Measurements from ENCODE around the gene DGKI. TPM values are rescaled to one million over a fixed set of nuclear protein-coding genes. Genes with fewer than 3 reads are reported as not detected.

Gene DGKI
- total and polyA plus RNA-seq, 8 donors: under 0.01 to 5.1 (median 0.20) TPM; not detected in 3

GRCh38 chr7:137635132-137635531 lies 211.6 kb downstream of the DGKI start:
- DNase-seq: no peak
- Histone ChIP-seq H3K27ac (no peak overlapping the region), H3K4me1 (no peaks in the 10 kb centered on the region), H3K27me3 (no peaks in the 10 kb centered on the region), H3K9me3 (no peaks in the 10 kb centered on the region), H3K36me3 (no peaks in the 10 kb centered on the region), H3K4me3 (no peak overlapping the region)
- TF ChIP-seq CTCF (IDR thresholded peaks at IDR 0.05) (no peak), POLR2A (IDR thresholded peaks at IDR 0.05) (no peak), POLR2AphosphoS5 (IDR thresholded peaks at IDR 0.05) (no peak), EP300 (IDR thresholded peaks at IDR 0.05) (no peak)
- WGBS, 5 donors: 85 to 95% (median 91%) methylated on average over 3 of the region's 3 CpGs
- intact Hi-C loops (cut with DNase I; ENCODE audit: low total_unique reads): no loop called here

- Histone ChIP-seq H3K27ac (no peak overlapping the region), H3K9me3 (no peaks in the 10 kb centered on the region), H3K27me3 (no peaks in the 10 kb centered on the region), H3K4me3 (no peak overlapping the region), H3K36me3 (no peaks in the 10 kb centered on the region), H3K4me1 (no peaks in the 10 kb centered on the region)
- intact Hi-C loops (cut with DNase I; ENCODE audit: low total_unique reads): no loop called here
- no peak for DNase-seq
- TF ChIP-seq CTCF (IDR thresholded peaks at IDR 0.05) (no peak), POLR2A (IDR thresholded peaks at IDR 0.05) (no peak), POLR2AphosphoS5 (IDR thresholded peaks at IDR 0.05) (no peak), EP300 (IDR thresholded peaks at IDR 0.05) (no peak)
- WGBS, 5 donors: 86 to 100% (median 94%) methylated on average over 1 of the region's 1 CpG
Observed at GRCh38 chr7:137634356-137634755, 212.4 kb downstream of the DGKI start.

- no peaks in the 10 kb centered on the region for H3K9me3 ChIP-seq
- intact Hi-C loops (cut with DNase I; ENCODE audit: low total_unique reads): no loop called here
- no peaks in the 10 kb centered on the region for H3K27me3 ChIP-seq
- H3K36me3 ChIP-seq: no peaks in the 10 kb centered on the region
- no peak for DNase-seq
- no peak for TF ChIP-seq CTCF (IDR thresholded peaks at IDR 0.05)
- TF ChIP-seq EP300 (IDR thresholded peaks at IDR 0.05): no peak
- TF ChIP-seq POLR2AphosphoS5 (IDR thresholded peaks at IDR 0.05): no peak
- no peak for TF ChIP-seq POLR2A (IDR thresholded peaks at IDR 0.05)
- H3K27ac ChIP-seq: no peak overlapping the region
- no peaks in the 10 kb centered on the region for H3K4me1 ChIP-seq
- 82 to 88% (median 84%) methylated on average over 5 of the region's 5 CpGs for WGBS, 5 donors
- no peak overlapping the region for H3K4me3 ChIP-seq
Observed at GRCh38 chr7:137633133-137633532, 213.6 kb downstream of the DGKI start.

DNA sequence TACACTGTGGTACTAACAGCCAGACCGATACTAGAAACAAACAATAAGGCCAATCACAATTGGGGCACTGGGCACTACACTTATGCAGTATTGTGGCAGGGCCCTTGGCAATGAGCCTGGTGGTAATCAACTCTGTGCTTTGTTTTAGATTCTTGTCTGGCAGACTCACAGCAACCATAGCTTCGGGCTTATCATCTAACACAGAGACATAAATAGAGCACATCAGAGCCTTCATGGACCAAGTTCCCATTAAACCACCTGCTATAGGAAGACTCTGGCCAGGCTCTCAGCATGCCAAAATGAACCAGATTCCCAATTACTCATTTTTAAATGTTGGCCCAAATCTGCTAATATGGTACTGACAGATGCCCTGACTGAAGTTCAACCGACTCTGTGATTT lies 218.6 kb downstream of the DGKI start:
- TF ChIP-seq CTCF (IDR thresholded peaks at IDR 0.05): no peak
- TF ChIP-seq EP300 (IDR thresholded peaks at IDR 0.05): no peak
- no peak for TF ChIP-seq POLR2AphosphoS5 (IDR thresholded peaks at IDR 0.05)
- TF ChIP-seq POLR2A (IDR thresholded peaks at IDR 0.05): no peak
- H3K36me3 ChIP-seq: no peaks in the 10 kb centered on the region
- H3K9me3 ChIP-seq: no peaks in the 10 kb centered on the region
- H3K27me3 ChIP-seq: peaks cover 0 to 4% (median 0%) of the 10 kb centered on the region in 3 donors
- no peak overlapping the region for H3K4me3 ChIP-seq
- intact Hi-C loops (cut with DNase I; ENCODE audit: low total_unique reads): no loop called here
- H3K27ac ChIP-seq: no peak overlapping the region
- H3K4me1 ChIP-seq: no peaks in the 10 kb centered on the region
- peak in 1 of 2 donors; percentile 19 for DNase-seq
- 41 to 59% (median 44%) methylated on average over 3 of the region's 3 CpGs for WGBS, 5 donors

Measured in stomach (tissue), 9 donors.